HG02970 (cell line): ENCODE results near the gene RASEF.
"Not testable (repeated sequence)": the region's sequence is repeated elsewhere in the genome, so short reads cannot be mapped to it uniquely, and the experiment has no call there.

ENCODE experiments used
- ATAC-seq: cut with Tn5 transposase; IDR thresholded peaks from one replicate; pipeline ENCODE4 v1.9.1; 2021; ENCODE audit warnings: mild to moderate bottlenecking, moderate library complexity, moderate number of reproducible peaks; ENCODE audit not compliant: unreplicated experiment, low FRiP score

Gene RASEF

DNA sequence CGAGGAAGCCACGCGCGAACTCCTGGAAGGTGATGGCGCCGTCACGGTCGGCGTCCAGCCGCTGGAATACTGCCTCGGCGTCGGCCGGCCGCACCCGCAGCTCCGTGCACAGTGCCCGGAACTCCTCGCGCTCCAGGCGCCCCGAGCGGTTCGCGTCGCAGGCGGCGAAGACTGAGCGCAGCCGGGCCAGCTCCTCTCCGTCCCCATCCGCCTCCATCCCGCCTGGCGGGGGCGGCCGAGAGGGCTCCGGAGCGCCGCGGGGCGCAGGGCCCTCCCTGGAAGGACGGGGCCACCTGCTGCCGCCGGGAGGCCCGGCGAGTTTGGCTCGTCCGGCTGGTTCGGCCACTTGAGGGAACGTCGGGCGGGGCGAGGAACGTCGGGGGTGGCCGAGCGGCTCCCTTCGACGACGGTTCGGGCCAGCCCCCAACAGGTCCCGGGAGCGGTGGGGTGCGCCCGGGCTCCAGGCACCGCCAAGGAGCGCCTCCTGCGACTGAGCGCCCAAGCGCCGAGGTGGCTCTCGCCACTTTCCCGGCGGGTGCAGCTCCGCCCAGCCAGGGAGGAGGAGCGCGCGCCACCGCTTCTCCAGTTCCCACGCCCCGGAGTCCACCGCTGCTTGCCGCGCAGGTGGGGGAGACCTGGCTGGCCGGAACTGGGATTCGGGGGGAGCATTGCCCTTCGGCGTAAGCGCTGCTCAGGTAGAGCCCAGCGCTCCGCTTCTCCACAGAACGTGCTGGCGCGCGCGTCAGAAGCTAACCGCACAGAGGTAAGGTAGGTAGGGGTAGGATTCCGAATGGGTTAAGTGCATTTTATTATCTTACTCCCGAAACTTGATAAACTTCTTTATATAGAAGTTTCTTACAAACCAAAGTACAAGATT is at the start of gene RASEF:
Gene RASEF, minus strand, starts transcription at position 492 of the 877 bp plus-strand sequence. Its CDS starts 275 bp downstream, at position 217.
- no peak for ATAC-seq

GRCh38 chr9:83111169-83111568 is 48.2 kb upstream of the RASEF start:
- no peak for ATAC-seq

DNA sequence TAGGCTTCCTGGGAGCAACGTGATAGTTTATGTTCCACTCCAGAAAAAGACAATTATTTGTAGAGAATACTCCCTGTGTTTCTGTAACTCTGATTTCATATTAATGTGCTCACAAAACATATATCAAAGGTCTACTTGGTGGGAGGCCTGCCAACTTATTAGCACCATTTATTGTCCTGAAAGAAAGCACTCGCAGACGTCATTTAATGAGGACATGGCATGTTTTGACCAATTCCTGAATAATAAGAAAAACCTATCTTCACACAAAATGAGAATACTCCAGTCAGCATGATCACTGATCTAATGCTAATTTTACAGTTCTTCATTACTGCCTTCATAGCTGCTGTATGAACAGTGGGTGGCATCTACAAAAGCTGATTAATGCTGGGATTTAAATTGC is 46.4 kb upstream of the RASEF start:
- no peak for ATAC-seq

DNA sequence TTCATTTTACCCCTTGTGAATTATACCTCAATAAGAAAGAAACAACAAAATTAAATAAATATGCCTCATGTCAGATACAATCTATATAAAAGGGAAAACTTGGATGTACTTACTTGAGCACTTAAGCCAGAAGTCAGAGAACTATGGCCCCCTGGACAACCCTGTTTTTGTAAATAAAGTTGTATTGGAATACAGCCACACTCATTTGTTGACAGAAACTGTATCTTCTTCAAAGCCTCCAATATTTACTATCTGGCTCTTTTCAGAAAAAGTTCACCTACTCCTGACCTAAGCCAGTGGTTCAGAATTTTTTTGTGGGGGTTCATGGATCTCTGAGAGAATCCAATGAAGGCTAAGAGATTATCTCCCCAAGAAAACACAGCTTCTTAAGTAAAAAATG is 45.3 kb upstream of the RASEF start:
- no peak for ATAC-seq

- ATAC-seq = no peak
Measured at GRCh38 chr9:83106772-83107171, 43.8 kb upstream of the RASEF start.

GRCh38 chr9:83106263-83106662 is 43.3 kb upstream of the RASEF start:
- ATAC-seq = no peak

DNA sequence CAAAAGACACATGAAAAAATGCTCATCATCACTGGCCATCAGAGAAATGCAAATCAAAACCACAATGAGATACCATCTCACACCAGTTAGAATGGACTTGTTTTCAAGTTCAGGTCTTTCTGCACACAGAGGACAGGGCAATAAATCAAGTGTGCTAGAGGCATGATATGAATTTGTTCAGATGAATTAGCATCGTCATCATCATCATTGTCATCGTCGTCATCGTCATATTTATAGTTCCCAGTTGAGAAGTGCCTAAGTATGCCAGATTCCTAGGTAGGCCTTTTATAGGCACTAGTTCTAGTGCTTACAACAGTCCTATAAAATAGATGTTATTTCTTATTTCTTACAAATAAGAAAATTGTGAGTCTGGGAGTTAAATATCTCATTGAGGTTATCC is 34.7 kb upstream of the RASEF start:
- ATAC-seq = no peak

GRCh38 chr9:83093311-83093710 is 30.4 kb upstream of the RASEF start:
- not testable (repeated sequence) for ATAC-seq

- no peak for ATAC-seq
Measured at GRCh38 chr9:83081846-83082245, 18.9 kb upstream of the RASEF start.

- no peak for ATAC-seq
Measured at GRCh38 chr9:83081010-83081409, 18.1 kb upstream of the RASEF start.

GRCh38 chr9:83075932-83076331 is 13.0 kb upstream of the RASEF start:
- not testable (repeated sequence) for ATAC-seq

- ATAC-seq = not testable (repeated sequence)
Measured at GRCh38 chr9:83072498-83072897, 9.6 kb upstream of the RASEF start.

GRCh38 chr9:83071626-83072025 is 8.7 kb upstream of the RASEF start:
- ATAC-seq = no peak

- no peak for ATAC-seq
Measured at GRCh38 chr9:83070261-83070660, 7.3 kb upstream of the RASEF start.

GRCh38 chr9:83069651-83070050 is 6.7 kb upstream of the RASEF start:
- no peak for ATAC-seq

GRCh38 chr9:83068414-83068813 is 5.5 kb upstream of the RASEF start:
- no peak for ATAC-seq

DNA sequence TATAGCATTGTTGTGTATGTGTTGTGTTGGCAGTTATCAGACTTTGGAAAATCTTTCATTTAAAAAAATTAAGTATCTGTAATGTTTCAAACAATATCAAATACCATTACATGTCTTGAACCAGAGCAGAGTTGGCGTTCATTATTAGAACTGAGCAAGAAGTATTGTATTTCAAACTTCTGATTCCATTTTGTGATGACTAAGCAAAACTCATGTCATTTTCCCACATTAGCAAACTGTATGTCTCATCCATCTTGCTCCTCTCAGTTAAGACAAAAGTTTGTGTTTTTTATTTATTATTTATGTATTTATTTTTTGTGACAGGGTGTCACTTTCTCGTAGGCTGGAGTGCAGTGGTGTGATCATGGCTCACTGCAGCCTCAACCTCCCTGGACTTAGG is 4.6 kb upstream of the RASEF start:
- ATAC-seq = no peak

DNA sequence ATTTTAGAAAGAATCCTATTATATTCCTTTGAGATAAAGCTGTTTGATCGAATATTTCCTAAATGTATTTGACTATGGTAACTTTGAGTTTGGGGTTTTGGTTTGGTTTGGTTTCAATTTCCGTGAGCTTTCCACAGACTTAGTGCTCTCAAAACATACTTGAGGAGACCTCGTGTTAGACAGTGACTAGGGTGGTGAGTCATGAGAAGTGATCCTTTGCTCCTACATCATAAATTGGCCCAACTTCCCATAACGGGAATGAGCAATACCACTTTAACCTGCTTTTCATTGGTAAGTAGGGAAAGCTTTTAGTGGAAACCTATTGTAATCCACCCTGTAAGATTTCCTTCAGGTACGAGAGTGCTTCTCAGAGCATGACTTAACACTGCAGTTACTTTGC is 3.8 kb upstream of the RASEF start:
- ATAC-seq = no peak

DNA sequence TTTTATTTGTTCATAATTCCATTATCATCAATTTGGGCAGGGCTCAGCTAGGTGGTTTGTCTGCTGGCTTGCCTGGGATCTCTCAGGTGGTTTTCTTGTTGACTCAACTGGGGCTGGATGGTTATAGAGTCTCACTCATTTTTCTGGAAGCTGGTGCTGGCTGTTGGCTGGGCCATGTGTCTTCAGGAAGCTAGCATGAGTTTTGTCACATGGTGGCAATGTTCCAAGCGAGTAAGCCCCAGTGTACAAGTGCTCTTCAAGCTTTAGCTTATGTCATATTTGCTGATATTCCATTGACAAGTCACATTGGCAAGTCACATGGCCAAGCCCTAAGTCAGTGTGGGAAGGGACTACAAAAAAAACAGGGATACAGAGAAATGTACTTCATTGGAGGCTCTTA is 2.3 kb upstream of the RASEF start:
- no peak for ATAC-seq

- ATAC-seq = no peak
Measured at GRCh38 chr9:83061990-83062650, 822 bp downstream of the RASEF start.

- ATAC-seq = no peak
Measured at GRCh38 chr9:83061036-83061435, 1.9 kb downstream of the RASEF start.

DNA sequence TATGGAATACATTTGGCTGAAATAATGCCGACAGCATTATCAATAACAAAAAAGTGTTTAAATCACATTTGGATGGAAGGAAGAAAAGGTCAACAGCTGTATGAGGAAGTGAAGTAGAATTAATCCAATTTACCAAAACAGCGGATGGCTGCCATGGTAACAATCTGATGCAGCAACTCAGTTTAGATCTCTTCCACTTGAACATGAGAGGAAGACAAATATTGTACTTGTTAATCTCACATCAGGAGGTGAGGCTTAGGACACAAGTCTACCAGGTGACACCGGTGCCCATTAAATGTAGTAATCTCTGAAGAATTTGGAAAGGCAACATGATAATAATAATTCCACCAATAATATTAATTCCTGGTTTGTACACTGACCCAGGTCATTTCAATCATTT is 2.4 kb downstream of the RASEF start:
- ATAC-seq = no peak
